Measurements from ENCODE around the gene SPDYE11. TPM values are rescaled to one million over a fixed set of nuclear protein-coding genes. Genes with fewer than 3 reads are reported as not detected.
"Not testable (repeated sequence)": the region's sequence is repeated elsewhere in the genome, so short reads cannot be mapped to it uniquely, and the experiment has no call there.

SPDYE11 gene
- under 1 TPM in 2 of 6 donors, not detected in 4; 0.19 to 0.45 TPM for polyA plus RNA-seq (ENCODE audit: low read depth in 6 of 6)

- not testable (repeated sequence) for H3K27me3 Mint-ChIP-seq; H3K36me3 Mint-ChIP-seq; H3K4me3 Mint-ChIP-seq; ATAC-seq (ENCODE audit: low read depth in 2 of 2); H3K4me1 Mint-ChIP-seq; H3K9me3 Mint-ChIP-seq; H3K27ac Mint-ChIP-seq; DNase-seq
These were observed at the start of gene SPDYE11 for GRCh38 chr7:73057811-73058210. Gene SPDYE11, minus strand, starts transcription at chr7:73057911. Its CDS starts 1,800 bp downstream, at chr7:73056111.

GRCh38 chr7:73085938-73086337 lies 28.2 kb upstream of the SPDYE11 start, which contains the start of gene SPDYE9:
Gene SPDYE9, minus strand, starts transcription at chr7:73086038. Its CDS starts 1,800 bp downstream, at chr7:73084238.
- not testable (repeated sequence) for H3K27ac Mint-ChIP-seq; H3K9me3 Mint-ChIP-seq; H3K4me3 Mint-ChIP-seq; DNase-seq; ATAC-seq (ENCODE audit: low read depth in 2 of 2); H3K4me1 Mint-ChIP-seq; H3K27me3 Mint-ChIP-seq; H3K36me3 Mint-ChIP-seq

GRCh38 chr7:73029666-73030065 lies 28.0 kb downstream of the SPDYE11 start, which contains the start of gene SPDYE8:
Gene SPDYE8, minus strand, starts transcription at chr7:73029766. Its CDS starts 1,800 bp downstream, at chr7:73027966.
- not testable (repeated sequence) for ATAC-seq (ENCODE audit: low read depth in 2 of 2); H3K9me3 Mint-ChIP-seq; DNase-seq

GRCh38 chr7:73006491-73006890 lies 51.2 kb downstream of the SPDYE11 start:
- H3K4me3 Mint-ChIP-seq, H3K9me3 Mint-ChIP-seq: not testable (repeated sequence)

More at GRCh38 chr7:73029666-73030065, 28.0 kb downstream of the SPDYE11 start, which contains the start of gene SPDYE8:
- H3K36me3 Mint-ChIP-seq, H3K27ac Mint-ChIP-seq, H3K4me3 Mint-ChIP-seq, H3K4me1 Mint-ChIP-seq, H3K27me3 Mint-ChIP-seq: not testable (repeated sequence)

GRCh38 chr7:73005693-73006447 lies 51.8 kb downstream of the SPDYE11 start:
- peak overlapping the region; percentile 88 to 100 (median 98) for H3K4me3 Mint-ChIP-seq

More at GRCh38 chr7:73006491-73006890, 51.2 kb downstream of the SPDYE11 start:
- not testable (repeated sequence) for H3K36me3 Mint-ChIP-seq; H3K27me3 Mint-ChIP-seq; H3K4me1 Mint-ChIP-seq; ATAC-seq (ENCODE audit: low read depth in 2 of 2); DNase-seq
- H3K27ac Mint-ChIP-seq: peak overlapping the region in 1 of 6 donors; percentile 24

GRCh38 chr7:73005356-73005692 lies 52.4 kb downstream of the SPDYE11 start:
- H3K9me3 Mint-ChIP-seq, H3K36me3 Mint-ChIP-seq, DNase-seq, H3K27me3 Mint-ChIP-seq, H3K4me1 Mint-ChIP-seq: not testable (repeated sequence)
- ATAC-seq (ENCODE audit: low read depth in 2 of 2): peak; percentile 69 to 71
- H3K27ac Mint-ChIP-seq: peak overlapping the region; percentile 95 to 100 (median 100)
- H3K4me3 Mint-ChIP-seq: peak overlapping the region; percentile 88 to 100 (median 98)

More at GRCh38 chr7:73005693-73006447, 51.8 kb downstream of the SPDYE11 start:
- not testable (repeated sequence) for H3K9me3 Mint-ChIP-seq, H3K4me1 Mint-ChIP-seq, H3K27me3 Mint-ChIP-seq, H3K36me3 Mint-ChIP-seq
- DNase-seq: peak; percentile 91
- peak; percentile 80 to 83 for ATAC-seq (ENCODE audit: low read depth in 2 of 2)
- peak overlapping the region; percentile 95 to 100 (median 100) for H3K27ac Mint-ChIP-seq

- not testable (repeated sequence) for H3K4me1 Mint-ChIP-seq; H3K27me3 Mint-ChIP-seq; H3K4me3 Mint-ChIP-seq; H3K27ac Mint-ChIP-seq; H3K36me3 Mint-ChIP-seq; DNase-seq; ATAC-seq (ENCODE audit: low read depth in 2 of 2); H3K9me3 Mint-ChIP-seq
These were observed 59.7 kb downstream of the SPDYE11 start for GRCh38 chr7:72997887-72998468.

Other genes starting within 250 kb of the SPDYE11 start
- gene TYW1B, start 229.7 kb downstream of the SPDYE11 start, polyA plus RNA-seq (ENCODE audit: low read depth in 6 of 6): 1 to 10 TPM in 5 of 6 donors, under 1 TPM in 1; 0.34 to 4.1 (median 1.9) TPM
- gene POM121, start 132.8 kb downstream of the SPDYE11 start, polyA plus RNA-seq (ENCODE audit: low read depth in 6 of 6): 10 to 100 TPM in 4 of 6 donors, 1 to 10 TPM in 2; 4.6 to 18.8 (median 10.1) TPM
- under 1 TPM in 1 of 6 donors, not detected in 5; 0.31 TPM for gene TRIM74, start 88.4 kb downstream of the SPDYE11 start, polyA plus RNA-seq (ENCODE audit: low read depth in 6 of 6)
- under 1 TPM in 2 of 6 donors, not detected in 4; 0.19 to 0.25 TPM for gene SPDYE8, start 28.1 kb downstream of the SPDYE11 start, polyA plus RNA-seq (ENCODE audit: low read depth in 6 of 6)
- under 1 TPM in 2 of 6 donors, not detected in 4; 0.19 to 0.25 TPM for gene SPDYE9, start 28.1 kb upstream of the SPDYE11 start, polyA plus RNA-seq (ENCODE audit: low read depth in 6 of 6)

Data from naive B cell (primary cell).